GM21786 (cell line): ENCODE results near the gene KNTC1.
"Not testable (repeated sequence)": the region's sequence is repeated elsewhere in the genome, so short reads cannot be mapped to it uniquely, and the experiment has no call there.

Source experiments
- ATAC-seq: cut with Tn5 transposase; IDR thresholded peaks from one replicate; pipeline ENCODE4 v1.9.1; 2021; ENCODE audit not compliant: unreplicated experiment

KNTC1 gene

DNA sequence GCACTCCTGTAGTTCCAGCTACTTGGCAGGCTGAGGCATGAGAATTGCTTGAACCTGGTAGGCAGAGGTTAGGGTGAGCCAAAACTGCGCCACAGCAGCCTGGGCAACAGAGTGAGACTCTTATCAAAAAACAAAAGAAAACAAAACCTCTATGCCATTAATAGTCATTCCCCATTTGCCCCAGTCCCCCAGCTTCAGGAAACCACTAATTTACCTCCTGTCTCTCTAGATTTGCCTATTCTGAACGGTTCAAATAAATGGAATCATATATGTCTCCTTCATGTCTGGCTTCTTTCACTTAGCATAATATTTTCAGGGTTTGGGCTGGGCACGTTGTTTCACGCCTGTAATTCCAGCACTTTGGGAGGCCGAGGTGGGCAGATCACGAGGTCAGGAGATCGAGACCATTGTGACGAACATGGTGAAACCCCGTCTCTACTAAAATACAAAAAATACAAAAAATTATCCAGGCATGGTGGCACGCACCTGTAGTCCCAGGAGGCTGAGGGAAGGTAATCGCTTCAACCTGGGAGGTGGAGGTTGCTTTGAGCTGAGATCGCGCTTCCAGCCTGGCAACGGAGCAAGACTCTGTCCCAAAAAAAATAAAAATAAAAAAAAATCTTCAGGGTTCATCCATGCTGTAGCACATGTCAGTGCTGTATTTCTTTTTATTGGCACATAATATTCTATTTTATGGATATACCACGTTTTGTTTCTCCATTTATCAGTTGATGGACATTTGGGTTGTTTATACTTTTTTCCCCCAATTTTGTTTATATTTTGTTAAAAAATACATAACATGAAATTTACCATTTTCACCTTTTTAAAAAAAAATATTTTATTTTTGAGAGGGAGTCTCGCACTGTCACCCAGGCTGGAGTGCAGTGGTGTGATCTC lies 31.9 kb downstream of the KNTC1 start:
- no peak for ATAC-seq

DNA sequence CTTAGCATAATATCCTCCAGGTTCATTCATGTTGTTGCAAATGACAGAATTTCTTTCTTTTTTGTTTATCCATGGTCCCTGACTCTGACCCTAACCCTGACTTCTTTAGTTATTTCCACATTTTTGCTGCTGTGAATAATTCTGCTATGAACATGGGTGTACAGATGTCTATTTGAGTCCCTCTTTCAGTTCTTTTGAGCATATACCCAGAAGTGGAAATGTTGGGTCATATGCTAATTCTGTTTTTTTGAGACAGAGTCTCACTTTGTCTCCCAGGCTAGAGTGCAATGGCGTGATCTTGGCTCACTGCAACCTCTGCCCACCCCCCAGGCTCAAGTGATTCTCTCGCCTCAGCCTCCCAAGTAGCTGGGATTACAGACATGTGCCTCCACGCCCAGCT lies 33.1 kb downstream of the KNTC1 start:
- no peak for ATAC-seq

DNA sequence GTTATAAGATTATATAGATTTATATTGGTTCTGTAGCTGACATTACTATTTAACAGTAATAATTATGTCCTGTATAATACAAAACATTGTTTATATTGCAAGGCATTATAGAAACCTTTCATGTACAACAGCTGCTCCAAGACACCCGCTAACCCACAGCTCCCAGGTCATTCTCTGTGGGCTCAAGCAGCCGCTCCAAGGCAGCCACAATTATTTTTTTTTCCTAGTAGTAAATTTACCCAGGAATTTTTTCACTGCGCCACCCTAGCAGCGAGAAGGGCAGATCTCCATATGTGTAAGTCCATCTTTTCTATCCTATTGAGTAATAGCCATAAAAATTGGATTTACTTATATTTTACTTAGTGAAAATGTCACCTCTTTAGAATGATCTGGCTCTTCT lies 36.3 kb downstream of the KNTC1 start:
- no peak for ATAC-seq

DNA sequence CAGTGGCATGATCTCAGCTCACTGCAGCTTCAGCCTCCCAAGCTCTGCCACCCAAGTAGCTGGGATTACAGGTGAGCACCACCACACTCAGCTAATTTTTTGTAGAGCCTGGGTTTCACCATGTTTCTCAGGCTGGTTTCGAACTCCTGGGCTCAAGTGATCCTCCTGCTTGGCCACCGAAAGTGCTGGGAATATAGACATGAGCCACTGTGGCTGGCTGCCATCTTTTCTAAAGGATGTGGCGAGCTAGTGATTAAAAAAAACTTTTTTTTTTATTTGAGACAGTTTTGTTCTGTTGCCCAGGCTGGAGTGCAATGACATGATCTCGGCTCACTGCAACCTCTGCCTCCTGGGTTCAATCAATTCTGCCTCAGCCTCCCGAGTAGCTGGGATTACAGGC lies 39.8 kb downstream of the KNTC1 start:
- ATAC-seq: not testable (repeated sequence)

DNA sequence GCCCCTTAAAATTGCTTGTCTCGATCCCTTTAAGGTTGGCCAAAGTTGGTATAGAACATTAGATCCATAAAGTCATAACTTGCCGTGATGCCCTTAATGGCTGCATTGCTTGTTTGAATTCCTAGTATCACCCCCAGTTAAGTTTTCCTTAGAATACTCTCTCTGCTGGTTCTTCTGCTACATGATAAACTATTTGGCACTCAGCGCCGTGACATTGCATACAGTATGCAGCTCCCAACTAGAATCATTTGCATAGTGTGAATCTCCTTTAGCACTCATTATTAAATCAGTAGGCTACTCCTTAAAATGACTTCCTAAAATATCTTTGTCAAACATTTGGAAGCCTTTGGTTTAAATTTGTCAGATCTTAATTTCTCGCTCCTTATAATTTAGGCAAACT lies 42.2 kb downstream of the KNTC1 start:
- no peak for ATAC-seq

DNA sequence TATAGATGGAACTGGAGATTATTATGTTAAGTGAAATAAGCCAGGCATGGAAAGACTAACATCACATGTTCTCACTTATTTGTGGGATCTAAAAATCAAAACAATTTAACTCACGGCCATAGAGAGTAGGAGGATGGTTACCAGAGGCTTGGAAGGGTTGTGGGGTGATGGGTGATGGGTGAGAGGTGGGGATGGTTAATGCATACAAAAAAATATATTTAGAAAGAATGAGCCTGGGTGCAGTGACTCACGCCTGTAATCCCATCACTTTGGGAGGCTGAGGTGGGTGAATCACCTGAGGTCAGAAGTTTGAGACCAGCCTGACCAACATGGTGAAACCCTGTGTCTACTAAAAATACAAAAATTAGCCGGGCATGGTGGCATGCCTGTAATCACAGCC lies 43.0 kb downstream of the KNTC1 start:
- ATAC-seq: not testable (repeated sequence)

DNA sequence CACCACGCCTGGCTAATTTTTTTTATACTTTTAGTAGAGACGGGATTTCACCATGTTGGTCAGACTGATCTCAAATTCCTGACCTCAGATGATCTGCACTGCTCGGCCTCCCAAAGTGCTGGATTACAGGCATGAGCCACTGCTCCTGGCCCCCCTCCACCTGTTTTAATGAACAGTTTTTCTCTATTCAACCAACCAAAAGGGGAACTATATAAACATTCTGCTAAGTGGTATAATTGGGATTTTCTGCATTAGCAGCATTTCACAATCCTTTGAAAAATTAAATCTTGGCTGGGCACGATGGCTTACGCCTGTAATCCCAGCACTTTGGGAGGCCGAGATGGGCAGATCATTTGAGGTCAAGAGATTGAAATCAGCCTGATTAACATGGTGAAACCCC lies 44.8 kb downstream of the KNTC1 start:
- no peak for ATAC-seq

DNA sequence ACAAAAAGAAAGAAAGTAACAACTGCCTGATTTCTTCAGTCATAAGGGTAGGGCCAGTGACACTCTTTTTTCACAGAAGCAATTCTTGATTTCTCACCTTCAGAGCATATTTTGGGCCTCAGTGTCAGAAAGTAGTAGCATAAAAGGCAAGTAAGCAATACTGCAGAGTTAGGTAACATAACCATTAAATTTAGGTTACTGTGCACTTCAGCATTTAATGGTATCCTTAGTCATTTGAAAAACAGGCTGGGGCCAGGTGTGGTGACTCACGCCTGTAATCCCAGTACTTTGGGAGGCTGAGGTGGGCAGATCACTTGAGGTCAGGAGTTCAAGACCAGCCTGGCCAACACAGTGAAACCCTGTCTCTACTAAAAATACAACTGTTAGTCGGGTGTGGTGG lies 56.2 kb downstream of the KNTC1 start:
- not testable (repeated sequence) for ATAC-seq

DNA sequence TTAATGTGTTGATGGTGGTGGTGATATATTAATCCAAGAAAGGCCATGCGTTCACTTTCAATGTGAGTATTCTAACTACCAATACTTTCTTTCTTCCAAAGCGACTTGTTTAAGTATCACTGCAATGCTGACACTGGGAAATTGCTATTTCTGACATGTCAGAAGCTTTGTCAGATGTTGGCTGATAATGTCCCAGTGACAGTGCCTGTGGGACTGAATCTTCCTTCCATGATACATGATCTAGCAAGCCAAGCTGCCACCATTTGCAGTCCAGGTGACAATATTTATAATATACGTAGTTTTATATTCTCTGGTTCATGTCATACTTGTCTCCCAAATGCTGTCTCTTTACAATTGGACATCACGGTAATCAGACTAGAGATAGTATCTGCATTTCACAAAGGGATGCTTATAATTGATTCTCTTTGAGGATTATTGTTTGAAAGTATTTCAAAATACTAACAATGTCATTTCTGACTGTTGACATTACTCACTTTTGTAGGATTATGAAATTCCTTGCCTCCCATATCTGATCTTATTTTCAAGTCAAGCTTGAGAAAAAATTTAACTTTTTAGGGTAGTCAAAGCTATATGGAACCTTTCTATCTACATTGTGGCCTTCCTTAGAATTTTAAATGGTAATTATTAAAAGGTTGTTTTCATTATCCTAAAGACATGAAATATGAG lies 57.3 kb downstream of the KNTC1 start:
- ATAC-seq: no peak

DNA sequence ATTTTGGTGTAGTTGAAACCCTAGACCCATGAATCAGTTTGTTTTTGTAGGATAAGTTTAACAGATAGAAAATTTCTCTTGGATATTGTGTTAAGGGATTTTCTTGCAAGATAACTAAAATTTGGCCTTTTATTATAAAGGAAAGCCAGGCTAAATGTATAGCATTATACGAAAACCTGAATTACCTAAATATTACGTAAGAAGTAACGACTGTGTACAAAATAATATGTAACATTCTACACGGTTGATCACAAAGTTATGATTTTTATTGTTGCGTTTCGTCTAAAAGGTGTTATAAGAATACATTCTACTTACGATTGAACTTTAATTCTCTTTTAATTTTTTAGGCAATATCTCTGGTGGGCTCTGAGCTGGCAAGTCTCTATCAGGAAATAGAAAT lies 63.9 kb downstream of the KNTC1 start:
- no peak for ATAC-seq

DNA sequence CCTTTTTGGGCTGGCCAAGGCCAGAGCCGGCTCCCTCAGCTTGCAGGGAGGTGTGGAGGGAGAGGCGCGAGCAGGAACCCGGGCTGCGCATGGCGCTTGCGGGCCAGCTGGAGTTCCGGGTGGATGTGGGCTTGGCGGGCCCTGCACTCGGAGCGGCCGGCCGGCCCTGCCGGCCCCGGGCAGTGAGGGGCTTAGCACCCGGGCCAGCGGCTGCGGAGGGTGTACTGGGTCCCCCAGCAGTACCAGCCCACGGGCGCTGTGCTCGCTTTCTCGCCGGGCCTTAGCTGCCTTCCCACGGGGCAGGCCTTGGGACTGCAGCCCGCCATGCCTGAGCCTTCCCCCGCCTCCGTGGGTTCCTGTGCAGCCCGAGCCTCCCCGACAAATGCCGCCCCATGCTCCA lies 64.9 kb downstream of the KNTC1 start:
- not testable (repeated sequence) for ATAC-seq

DNA sequence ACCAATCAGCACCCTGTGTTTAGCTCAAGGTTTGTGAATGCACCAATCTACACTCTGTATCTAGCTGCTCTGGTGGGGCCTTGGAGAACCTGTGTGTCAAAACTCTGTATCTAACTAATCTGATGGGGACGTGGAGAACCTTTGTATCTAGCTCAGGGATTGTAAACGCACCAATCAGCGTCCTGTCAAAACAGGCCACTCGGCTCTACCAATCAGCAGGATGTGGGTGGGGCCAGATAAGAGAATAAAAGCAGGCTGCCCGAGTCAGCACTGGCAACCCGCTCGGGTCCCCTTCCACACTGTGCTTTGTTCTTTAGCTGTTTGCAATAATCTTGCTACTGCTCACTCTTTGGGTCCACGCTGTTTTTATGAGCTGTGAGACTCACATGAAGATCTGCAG lies 65.5 kb downstream of the KNTC1 start:
- not testable (repeated sequence) for ATAC-seq

DNA sequence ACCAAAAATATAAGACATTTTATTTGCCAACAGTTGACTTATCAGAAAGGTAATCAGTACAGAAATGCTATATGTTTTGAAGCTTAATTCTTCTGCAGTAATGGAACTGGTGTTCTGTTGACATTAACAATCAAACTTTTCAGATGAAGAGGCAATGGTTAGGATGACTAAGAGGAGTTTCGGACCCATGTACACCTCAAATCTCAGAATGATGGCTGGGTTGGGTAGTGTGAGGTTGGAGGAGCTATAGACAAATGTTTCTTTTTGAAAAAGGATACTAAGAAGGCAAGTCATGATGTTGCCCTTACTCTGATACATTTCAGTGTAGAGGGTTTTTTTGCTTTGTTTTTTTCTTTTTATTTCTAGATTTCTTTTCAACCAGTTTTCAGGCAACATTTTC lies 66.9 kb downstream of the KNTC1 start:
- no peak for ATAC-seq

DNA sequence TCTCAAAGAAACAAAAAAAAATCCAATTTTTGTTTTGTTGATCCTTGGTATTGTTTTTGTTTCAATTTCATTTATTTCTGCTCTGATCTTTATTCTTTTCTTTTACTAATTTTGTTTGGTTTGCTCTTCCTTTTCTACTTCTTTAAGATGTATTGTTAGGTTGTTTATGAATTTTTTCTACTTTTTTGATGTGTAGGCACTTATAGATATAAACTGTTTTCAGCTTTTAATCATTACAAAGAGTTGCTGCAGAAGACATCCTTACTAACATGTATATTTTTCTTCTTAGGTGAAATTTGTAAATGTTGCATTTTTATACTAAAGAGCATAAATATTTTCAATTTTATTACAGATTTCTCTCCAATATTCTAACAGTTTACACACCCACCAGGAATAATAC lies 69.8 kb downstream of the KNTC1 start:
- no peak for ATAC-seq

DNA sequence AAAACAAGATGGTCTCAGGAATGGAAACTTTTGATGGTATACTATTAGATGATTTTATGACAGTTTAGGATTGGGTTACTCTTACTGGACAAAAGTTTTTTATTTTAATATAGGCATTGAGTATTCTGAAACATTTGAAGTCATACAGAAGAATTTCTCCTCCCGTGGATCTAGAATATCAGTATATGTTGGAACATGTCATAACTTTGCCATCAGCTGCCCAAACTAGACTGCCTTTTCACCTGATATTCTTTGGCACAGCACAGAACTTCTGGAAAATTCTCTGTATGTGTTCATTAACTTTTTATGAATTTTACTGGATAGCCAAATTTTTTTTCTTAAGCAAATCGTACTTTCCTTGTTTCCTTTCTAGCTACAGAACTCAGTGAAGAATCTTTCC lies 75.4 kb downstream of the KNTC1 start:
- ATAC-seq: no peak

DNA sequence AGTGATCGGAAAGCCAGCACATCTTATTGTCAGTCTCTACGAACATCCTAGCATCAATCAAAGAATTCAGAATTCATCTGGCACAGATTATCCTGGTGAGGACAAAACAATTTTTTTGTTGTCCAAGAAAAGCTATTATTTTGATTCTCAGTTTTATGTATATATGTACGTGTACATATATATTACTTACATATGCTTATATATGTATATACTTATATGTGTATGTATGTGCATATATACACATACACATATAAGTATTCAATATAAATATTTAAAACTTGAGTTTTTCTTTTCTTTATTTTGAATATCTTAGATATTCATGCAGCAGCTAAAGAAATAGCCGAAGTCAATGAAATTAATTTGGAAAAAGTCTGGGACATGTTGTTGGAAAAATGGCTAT lies 77.9 kb downstream of the KNTC1 start:
- ATAC-seq: no peak

DNA sequence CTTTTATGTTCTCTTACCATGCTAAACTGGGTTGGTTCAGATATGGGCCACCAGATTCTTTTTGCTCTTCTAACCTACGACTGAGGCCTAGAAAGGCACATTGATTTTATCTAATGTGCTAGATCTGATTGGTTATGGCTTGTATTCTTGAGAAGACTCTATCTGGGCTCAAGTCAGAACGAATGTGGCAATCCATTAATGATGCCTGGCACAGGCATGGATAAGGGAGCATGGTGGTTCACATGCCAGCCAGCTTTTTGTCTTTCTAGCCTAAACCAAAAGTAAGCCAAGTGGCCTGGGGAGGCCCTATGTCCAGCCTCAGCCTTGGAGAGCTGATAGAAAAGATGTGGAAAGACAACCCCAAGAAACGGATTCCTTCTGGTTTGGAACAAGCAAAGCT lies 82.7 kb downstream of the KNTC1 start:
- no peak for ATAC-seq

DNA sequence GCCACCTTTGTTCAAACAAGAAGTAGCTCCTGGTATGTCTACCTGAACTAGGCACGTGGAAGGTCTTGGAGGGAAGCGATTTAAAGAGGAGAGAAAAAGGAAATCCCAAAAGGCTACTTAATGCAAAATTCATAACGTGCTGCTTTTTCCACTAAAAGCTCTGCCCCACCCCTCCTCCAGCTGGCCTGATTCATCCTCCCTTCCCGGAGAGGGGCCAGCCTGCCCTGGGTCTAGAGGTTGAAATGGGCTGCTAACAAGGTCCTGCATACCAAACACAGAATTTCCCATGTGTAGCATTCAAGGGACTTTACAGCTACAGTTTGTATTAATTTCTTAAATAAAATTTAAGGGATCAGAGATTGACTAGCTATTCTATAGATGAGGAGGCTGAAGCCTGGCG lies 83.2 kb downstream of the KNTC1 start:
- ATAC-seq: no peak

DNA sequence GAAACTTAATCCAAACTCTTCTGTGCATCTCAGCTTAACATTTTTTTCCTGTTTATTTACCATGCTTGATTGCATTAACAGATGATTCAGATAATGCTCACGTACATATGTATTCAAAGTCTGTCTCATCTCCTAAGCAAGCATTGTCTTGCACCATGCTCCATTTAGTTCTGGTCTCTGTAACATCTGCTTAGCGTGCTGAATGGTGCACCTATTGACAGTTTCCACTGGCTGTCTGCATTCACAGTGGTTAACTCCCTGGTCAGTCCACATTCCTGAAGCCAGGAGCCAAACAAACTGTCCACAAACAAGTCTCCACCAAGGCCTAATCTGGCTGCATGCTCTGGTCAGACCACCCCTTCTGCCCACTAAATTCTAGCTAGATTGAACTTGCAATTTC lies 83.9 kb downstream of the KNTC1 start:
- no peak for ATAC-seq

DNA sequence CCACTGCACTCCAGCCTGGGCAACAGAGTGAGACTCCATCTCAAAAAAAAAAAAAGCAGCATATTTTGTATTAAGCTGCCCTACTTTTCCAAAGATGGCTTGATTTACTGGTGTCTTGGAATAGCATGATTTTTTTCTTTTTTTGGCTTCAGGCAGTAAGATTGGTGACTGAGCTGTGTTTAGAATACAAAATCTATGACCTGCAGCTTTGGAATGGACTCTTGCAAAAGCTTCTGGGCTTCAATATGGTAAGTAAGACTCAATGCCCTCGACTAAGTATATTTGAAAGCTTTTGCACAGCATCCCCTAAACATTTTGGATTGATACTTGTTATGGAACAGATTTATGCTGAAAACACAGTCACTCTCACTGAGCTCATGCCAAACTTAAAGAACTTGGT lies 87.8 kb downstream of the KNTC1 start:
- ATAC-seq: no peak

DNA sequence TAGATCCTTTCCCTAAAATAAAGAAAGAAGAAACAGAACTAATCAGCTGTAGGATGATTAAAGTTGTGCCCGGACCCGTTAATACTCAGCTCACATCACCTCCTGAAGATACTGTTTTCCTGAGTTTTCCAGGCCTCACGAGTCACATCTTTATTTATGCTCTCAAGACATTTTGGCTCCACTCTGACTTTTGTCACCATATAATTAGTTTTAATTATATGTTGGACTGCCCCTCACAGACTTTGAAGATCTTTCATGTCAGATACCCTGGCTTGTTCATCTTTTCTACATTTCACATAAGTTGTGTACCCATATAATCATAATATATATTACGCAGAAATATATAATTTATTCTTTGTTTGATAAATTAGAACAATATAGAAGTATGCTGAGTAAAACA lies 88.7 kb downstream of the KNTC1 start:
- no peak for ATAC-seq

DNA sequence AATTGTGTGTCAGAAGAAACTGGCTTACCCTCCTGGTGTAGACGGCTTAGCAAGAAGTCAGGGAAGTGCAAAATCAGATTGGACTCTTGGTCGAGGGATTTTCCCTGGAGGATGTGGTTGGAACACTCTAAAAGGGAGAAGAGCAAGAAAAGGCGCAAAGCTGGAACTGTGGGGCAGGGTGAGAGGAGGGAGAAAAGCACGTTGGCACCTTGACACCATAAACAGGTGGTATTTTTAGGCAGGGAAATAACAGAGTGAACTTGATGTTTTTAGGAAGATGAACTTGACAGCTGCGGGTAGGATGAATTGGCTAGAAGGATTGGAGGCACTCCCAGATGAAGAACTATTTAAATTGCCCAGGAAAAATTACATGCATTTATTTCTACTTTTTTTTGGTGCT lies 108.4 kb downstream of the KNTC1 start:
- no peak for ATAC-seq
